Fibroblast of lung (primary cell): Measurements from ENCODE around the gene DEPDC5. TPM values are rescaled to one million over a fixed set of nuclear protein-coding genes. Genes with fewer than 3 reads are reported as not detected.
"Not testable (repeated sequence)": the region's sequence is repeated elsewhere in the genome, so short reads cannot be mapped to it uniquely, and the experiment has no call there.

Experiments
- DNase-seq, 2 donors: peaks; one replicate each; pipeline versions ENCODE4 v3.0.0 to v3.0.0-alpha.2; 2010; ENCODE audit warnings: low read depth in 2 of 2
- H2AFZ ChIP-seq: 2 replicates; pipeline ENCODE4 v1.5.1; 2012; ENCODE audit warnings: low read length, control low read depth, inconsistent platforms
- H3K27ac ChIP-seq: 2 replicates; pipeline ENCODE4 v1.5.1; 2011; ENCODE audit warnings: low read length, control low read depth; ENCODE audit not compliant: insufficient read depth
- H3K27me3 ChIP-seq: 2 replicates; pipeline ENCODE4 v1.5.1; 2011; ENCODE audit warnings: mild to moderate bottlenecking, low read length; ENCODE audit not compliant: control insufficient read depth, insufficient read depth
- H3K36me3 ChIP-seq: 2 replicates; pipeline ENCODE4 v1.5.1; 2011; ENCODE audit warnings: low read length; ENCODE audit not compliant: control insufficient read depth, insufficient read depth
- H3K4me1 ChIP-seq: 2 replicates; pipeline ENCODE4 v1.5.1; 2011; ENCODE audit warnings: low read length; ENCODE audit not compliant: control insufficient read depth, insufficient read depth; ENCODE audit errors: extremely low read depth
- H3K4me2 ChIP-seq: 2 replicates; pipeline ENCODE4 v1.5.1; 2011; ENCODE audit warnings: low read length, control low read depth; ENCODE audit not compliant: insufficient read depth; ENCODE audit errors: extremely low read depth
- H3K4me3 ChIP-seq, 4 experiments: fragments of 200-600 bp in 1 of 4; sonication (generic) in 1 of 4; replicated peaks in 1 of 4; 2 replicates each; pipeline ENCODE4 v1.5.1; 2011 to 2016; ENCODE audit warnings: low read length in 4 of 4, low read depth in 3 of 4, mild to moderate bottlenecking in 3 of 4, control low read depth in 2 of 4, inconsistent platforms in 1 of 4, mixed read lengths in 1 of 4; ENCODE audit not compliant: insufficient read depth in 1 of 4; ENCODE audit errors: control extremely low read depth in 1 of 4
- H3K79me2 ChIP-seq: 2 replicates; pipeline ENCODE4 v1.5.1; 2012; ENCODE audit warnings: mild to moderate bottlenecking, low read length, inconsistent platforms; ENCODE audit not compliant: control insufficient read depth, insufficient read depth
- H3K9ac ChIP-seq: 2 replicates; pipeline ENCODE4 v1.5.1; 2011; ENCODE audit warnings: mild to moderate bottlenecking, low read length, control low read depth; ENCODE audit not compliant: insufficient read depth
- H3K9me3 ChIP-seq: 2 replicates; pipeline ENCODE4 v1.5.1; 2012; ENCODE audit warnings: low read depth, low read length; ENCODE audit not compliant: control insufficient read depth, insufficient read depth
- H4K20me1 ChIP-seq: 2 replicates; pipeline ENCODE4 v1.5.1; 2011; ENCODE audit warnings: low read length; ENCODE audit not compliant: control insufficient read depth, insufficient read depth; ENCODE audit errors: extremely low read depth
- CTCF ChIP-seq, 2 donors: IDR thresholded peaks in 1 of 2; conservative IDR thresholded peaks in 1 of 2; 1 replicate in 1 of 2; 2 replicates in 1 of 2; pipeline ENCODE4 v1.5.1; 2011 to 2012; ENCODE audit warnings: low read length in 2 of 2, control low read depth in 1 of 2, inconsistent platforms in 1 of 2, low read depth in 1 of 2, mild to moderate bottlenecking in 1 of 2
- EZH2 ChIP-seq: IDR thresholded peaks from 2 replicates; pipeline ENCODE4 v1.5.1; 2012; ENCODE audit warnings: low read length, control low read depth, mild to moderate bottlenecking; ENCODE audit errors: missing control alignments
- polyA plus RNA-seq, 2 donors: library from polyadenylated mRNA; depleted of rRNA in 1 of 2; stranded (reverse) in 1 of 2; unstranded in 1 of 2; fragments of >200 nt; gene quantifications; 2 replicates each; pipeline ENCODE4 v1.2.1, GENCODE V29; 2011 to 2012; ENCODE audit warnings: missing spikeins in 1 of 2
- total RNA-seq: library from RNA; depleted of rRNA; stranded (reverse); fragments of >200 nt; gene quantifications from 2 replicates; pipeline ENCODE4 v1.2.1, GENCODE V29; 2014

Gene DEPDC5
- total and polyA plus RNA-seq, 2 donors (not counting 1 experiment from before 2014, with no cell fraction given) = 10.4 to 10.7 TPM

- H3K9ac ChIP-seq = no peak overlapping the region
- no peaks in the 10 kb centered on the region for H3K79me2 ChIP-seq
- H3K36me3 ChIP-seq = peaks cover 4% of the 10 kb centered on the region
- no peaks in the 10 kb centered on the region for H3K4me1 ChIP-seq
- no peaks in the 10 kb centered on the region for H4K20me1 ChIP-seq
- H3K27me3 ChIP-seq = no peaks in the 10 kb centered on the region
- no peak overlapping the region for H3K4me2 ChIP-seq
- no peak overlapping the region for H3K27ac ChIP-seq
- TF ChIP-seq EZH2 (no peak), CTCF (conservative IDR thresholded peaks at IDR 0.05 in 1 of 2, IDR thresholded peaks at IDR 0.05 in 1 of 2; ENCODE audit: low read depth in 1 of 2, low read length in 2 of 2) (no peak)
- no peaks in the 10 kb centered on the region for H3K9me3 ChIP-seq
- H2AFZ ChIP-seq = no peak overlapping the region
- H3K4me3 ChIP-seq = no peak overlapping the region
- DNase-seq = no peak
Observed at GRCh38 chr22:31814942-31815341, 61.1 kb downstream of the DEPDC5 start.

- not testable (repeated sequence) for H3K9ac ChIP-seq, DNase-seq, H3K27ac ChIP-seq, H3K4me3 ChIP-seq, H3K4me2 ChIP-seq, H3K79me2 ChIP-seq, H3K4me1 ChIP-seq, H2AFZ ChIP-seq, H3K9me3 ChIP-seq, H3K36me3 ChIP-seq, H4K20me1 ChIP-seq, H3K27me3 ChIP-seq
Observed at GRCh38 chr22:31815383-31815814, 61.6 kb downstream of the DEPDC5 start.

GRCh38 chr22:31816750-31817149 is 62.9 kb downstream of the DEPDC5 start:
- Histone ChIP-seq H3K27ac (no peak overlapping the region), H3K4me1 (no peaks in the 10 kb centered on the region), H3K79me2 (no peaks in the 10 kb centered on the region), H3K36me3 (peaks cover 4% of the 10 kb centered on the region), H3K4me3 (no peak overlapping the region), H4K20me1 (no peaks in the 10 kb centered on the region), H3K4me2 (no peak overlapping the region), H2AFZ (no peak overlapping the region), H3K27me3 (no peaks in the 10 kb centered on the region), H3K9me3 (no peaks in the 10 kb centered on the region), H3K9ac (no peak overlapping the region)
- no peak for TF ChIP-seq EZH2
- no peak for DNase-seq

- no peak overlapping the region for H3K9ac ChIP-seq
- DNase-seq = peak; percentile 7 to 68
Observed at GRCh38 chr22:31818481-31819392, 64.9 kb downstream of the DEPDC5 start.

More at GRCh38 chr22:31818481-31819392, 64.9 kb downstream of the DEPDC5 start:
- H3K4me3 ChIP-seq = no peak overlapping the region
- no peaks in the 10 kb centered on the region for H3K79me2 ChIP-seq
- H3K27me3 ChIP-seq = no peaks in the 10 kb centered on the region
- H3K27ac ChIP-seq = no peak overlapping the region
- H4K20me1 ChIP-seq = no peaks in the 10 kb centered on the region
- H3K36me3 ChIP-seq = peaks cover 12% of the 10 kb centered on the region
- TF ChIP-seq EZH2 = no peak
- TF ChIP-seq CTCF (conservative IDR thresholded peaks at IDR 0.05 in 1 of 2, IDR thresholded peaks at IDR 0.05 in 1 of 2; ENCODE audit: low read depth in 1 of 2, low read length in 2 of 2) = peak in 1 of 2 donors; percentile 8
- no peak overlapping the region for H2AFZ ChIP-seq
- no peaks in the 10 kb centered on the region for H3K9me3 ChIP-seq
- H3K4me2 ChIP-seq = no peak overlapping the region
- no peaks in the 10 kb centered on the region for H3K4me1 ChIP-seq
